GM06990 (cell line): ENCODE results near the gene PRKG1.

Experiments used
- DNase-seq: peaks from one replicate; pipeline ENCODE4 v3.0.0-alpha.2; 2011; ENCODE audit not compliant: insufficient read length; ENCODE audit errors: extremely low read depth
- H3K27me3 ChIP-seq: replicated peaks from 2 replicates; pipeline ENCODE4 v1.6.0; 2011; ENCODE audit warnings: low read length; ENCODE audit not compliant: control insufficient read depth, insufficient read depth
- H3K36me3 ChIP-seq: 2 replicates; pipeline ENCODE4 v1.5.1; 2011; ENCODE audit warnings: low read length; ENCODE audit not compliant: control insufficient read depth, insufficient read depth
- H3K4me3 ChIP-seq: replicated peaks from 2 replicates; pipeline ENCODE4 v1.5.1; 2011; ENCODE audit warnings: low read depth, mild to moderate bottlenecking, control low read depth, low read length
- CTCF ChIP-seq: IDR thresholded peaks from 2 replicates; pipeline ENCODE4 v1.5.1; 2011; ENCODE audit warnings: low read length, control low read depth, mild to moderate bottlenecking, inconsistent platforms; ENCODE audit not compliant: insufficient read depth, poor library complexity, severe bottlenecking

The PRKG1 gene

GRCh38 chr10:51694086-51694768 is 619.9 kb downstream of the PRKG1 start:
- Histone ChIP-seq H3K4me3 (no peak overlapping the region), H3K36me3 (peaks cover 4% of the 10 kb centered on the region), H3K27me3 (no peaks in the 10 kb centered on the region)
- TF ChIP-seq CTCF: no peak
- DNase-seq: no peak

GRCh38 chr10:51696251-51696650 is 622.0 kb downstream of the PRKG1 start:
- no peak for DNase-seq
- no peak for TF ChIP-seq CTCF
- peaks cover 4% of the 10 kb centered on the region for H3K36me3 ChIP-seq
- no peaks in the 10 kb centered on the region for H3K27me3 ChIP-seq
- H3K4me3 ChIP-seq: no peak overlapping the region

- Histone ChIP-seq H3K27me3 (no peaks in the 10 kb centered on the region), H3K36me3 (peaks cover 4% of the 10 kb centered on the region), H3K4me3 (peak overlapping the region; percentile 89)
- peak; percentile 3 for DNase-seq
- no peak for TF ChIP-seq CTCF
Measured at GRCh38 chr10:51698473-51699063, 624.3 kb downstream of the PRKG1 start.

- TF ChIP-seq CTCF: no peak
- no peak for DNase-seq
- H3K27me3 ChIP-seq: no peaks in the 10 kb centered on the region
- peaks cover 4% of the 10 kb centered on the region for H3K36me3 ChIP-seq
- peak overlapping the region; percentile 89 for H3K4me3 ChIP-seq
Measured at GRCh38 chr10:51699145-51699474, 624.8 kb downstream of the PRKG1 start.

- Histone ChIP-seq H3K36me3 (peaks cover 4% of the 10 kb centered on the region), H3K27me3 (no peaks in the 10 kb centered on the region), H3K4me3 (peak within 1 kb of the TSS; percentile 89)
- DNase-seq: peak; percentile 82
- no peak for TF ChIP-seq CTCF
Measured at GRCh38 chr10:51699475-51700227, 625.4 kb downstream of the PRKG1 start, which contains the start of gene CSTF2T. Gene CSTF2T (minus strand): TSS chr10:51699595. CDS start chr10:51699549, 46 bp downstream.
